Measurements from ENCODE around the gene GRM4.

GRM4 gene

GRCh38 chr6:34181908-34182307 is 36.0 kb upstream of the GRM4 start:
- no peak overlapping the region for H3K4me3 ChIP-seq (ENCODE audit: low read depth, low read length)
- TF ChIP-seq, protein P1, sequence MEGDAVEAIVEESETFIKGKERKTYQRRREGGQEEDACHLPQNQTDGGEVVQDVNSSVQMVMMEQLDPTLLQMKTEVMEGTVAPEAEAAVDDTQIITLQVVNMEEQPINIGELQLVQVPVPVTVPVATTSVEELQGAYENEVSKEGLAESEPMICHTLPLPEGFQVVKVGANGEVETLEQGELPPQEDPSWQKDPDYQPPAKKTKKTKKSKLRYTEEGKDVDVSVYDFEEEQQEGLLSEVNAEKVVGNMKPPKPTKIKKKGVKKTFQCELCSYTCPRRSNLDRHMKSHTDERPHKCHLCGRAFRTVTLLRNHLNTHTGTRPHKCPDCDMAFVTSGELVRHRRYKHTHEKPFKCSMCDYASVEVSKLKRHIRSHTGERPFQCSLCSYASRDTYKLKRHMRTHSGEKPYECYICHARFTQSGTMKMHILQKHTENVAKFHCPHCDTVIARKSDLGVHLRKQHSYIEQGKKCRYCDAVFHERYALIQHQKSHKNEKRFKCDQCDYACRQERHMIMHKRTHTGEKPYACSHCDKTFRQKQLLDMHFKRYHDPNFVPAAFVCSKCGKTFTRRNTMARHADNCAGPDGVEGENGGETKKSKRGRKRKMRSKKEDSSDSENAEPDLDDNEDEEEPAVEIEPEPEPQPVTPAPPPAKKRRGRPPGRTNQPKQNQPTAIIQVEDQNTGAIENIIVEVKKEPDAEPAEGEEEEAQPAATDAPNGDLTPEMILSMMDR (IDR thresholded peaks at IDR 0.05; ENCODE audit: low read depth, low read length, missing control alignments), result no peak
- in situ Hi-C loops (cut with HindIII; ENCODE audit: low sequenced_read_pairs), result no loop called here
- DNase-seq (ENCODE audit: low read depth), result no peak

GRCh38 chr6:34179106-34179720 is 33.3 kb upstream of the GRM4 start:
- in situ Hi-C loops (cut with HindIII; ENCODE audit: low sequenced_read_pairs), result no loop called here
- TF ChIP-seq, protein P1 (IDR thresholded peaks at IDR 0.05; ENCODE audit: low read depth, low read length, missing control alignments), result no peak
- DNase-seq (ENCODE audit: low read depth), result no peak
- H3K4me3 ChIP-seq (ENCODE audit: low read depth, low read length), result no peak overlapping the region

GRCh38 chr6:34178357-34179105 is 32.6 kb upstream of the GRM4 start:
- no peak for DNase-seq (ENCODE audit: low read depth)
- TF ChIP-seq, protein P1 (IDR thresholded peaks at IDR 0.05; ENCODE audit: low read depth, low read length, missing control alignments), result no peak
- H3K4me3 ChIP-seq (ENCODE audit: low read depth, low read length), result no peak overlapping the region
- in situ Hi-C loops (cut with HindIII; ENCODE audit: low sequenced_read_pairs), result no loop called here

GRCh38 chr6:34177181-34177591 is 31.3 kb upstream of the GRM4 start:
- no peak for DNase-seq (ENCODE audit: low read depth)
- H3K4me3 ChIP-seq (ENCODE audit: low read depth, low read length), result no peak overlapping the region
- in situ Hi-C loops (cut with HindIII; ENCODE audit: low sequenced_read_pairs), result no loop called here
- TF ChIP-seq, protein P1 (IDR thresholded peaks at IDR 0.05; ENCODE audit: low read depth, low read length, missing control alignments), result no peak

- H3K4me3 ChIP-seq (ENCODE audit: low read depth, low read length), result no peak overlapping the region
- in situ Hi-C loops (cut with HindIII; ENCODE audit: low sequenced_read_pairs), result no loop called here
- TF ChIP-seq, protein P1 (IDR thresholded peaks at IDR 0.05; ENCODE audit: low read depth, low read length, missing control alignments), result no peak
- DNase-seq (ENCODE audit: low read depth), result no peak
These were observed 30.6 kb upstream of the GRM4 start for GRCh38 chr6:34176261-34177031.

GRCh38 chr6:34174846-34175399 is 29.0 kb upstream of the GRM4 start:
- TF ChIP-seq, protein P1 (IDR thresholded peaks at IDR 0.05; ENCODE audit: low read depth, low read length, missing control alignments), result no peak
- in situ Hi-C loops (cut with HindIII; ENCODE audit: low sequenced_read_pairs), result no loop called here
- H3K4me3 ChIP-seq (ENCODE audit: low read depth, low read length), result no peak overlapping the region

More at GRCh38 chr6:34174846-34175399, 29.0 kb upstream of the GRM4 start:
- no peak for DNase-seq (ENCODE audit: low read depth)
